ENCODE results near the gene PTTG1IP2.

DNA sequence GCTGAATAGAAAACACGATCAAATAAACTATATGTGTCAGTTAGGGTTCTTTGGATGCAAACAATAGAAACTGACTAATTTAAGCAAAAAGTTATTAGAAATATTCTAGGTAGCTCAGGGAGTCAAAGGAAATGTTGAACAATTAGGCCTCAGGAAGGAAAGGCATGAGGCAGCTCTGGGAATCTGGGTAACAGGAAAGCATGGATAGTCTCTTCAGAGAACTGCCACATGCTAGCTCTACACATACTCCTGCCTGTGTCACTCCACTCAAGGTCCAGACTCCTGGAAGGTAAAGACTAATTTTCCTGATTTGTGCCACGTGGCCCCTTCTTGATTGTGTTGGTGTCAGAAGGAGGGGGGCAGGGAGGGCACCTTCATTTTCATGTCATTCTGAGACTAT is 23.8 kb upstream of the PTTG1IP2 start:
- TF ChIP-seq, protein P1, sequence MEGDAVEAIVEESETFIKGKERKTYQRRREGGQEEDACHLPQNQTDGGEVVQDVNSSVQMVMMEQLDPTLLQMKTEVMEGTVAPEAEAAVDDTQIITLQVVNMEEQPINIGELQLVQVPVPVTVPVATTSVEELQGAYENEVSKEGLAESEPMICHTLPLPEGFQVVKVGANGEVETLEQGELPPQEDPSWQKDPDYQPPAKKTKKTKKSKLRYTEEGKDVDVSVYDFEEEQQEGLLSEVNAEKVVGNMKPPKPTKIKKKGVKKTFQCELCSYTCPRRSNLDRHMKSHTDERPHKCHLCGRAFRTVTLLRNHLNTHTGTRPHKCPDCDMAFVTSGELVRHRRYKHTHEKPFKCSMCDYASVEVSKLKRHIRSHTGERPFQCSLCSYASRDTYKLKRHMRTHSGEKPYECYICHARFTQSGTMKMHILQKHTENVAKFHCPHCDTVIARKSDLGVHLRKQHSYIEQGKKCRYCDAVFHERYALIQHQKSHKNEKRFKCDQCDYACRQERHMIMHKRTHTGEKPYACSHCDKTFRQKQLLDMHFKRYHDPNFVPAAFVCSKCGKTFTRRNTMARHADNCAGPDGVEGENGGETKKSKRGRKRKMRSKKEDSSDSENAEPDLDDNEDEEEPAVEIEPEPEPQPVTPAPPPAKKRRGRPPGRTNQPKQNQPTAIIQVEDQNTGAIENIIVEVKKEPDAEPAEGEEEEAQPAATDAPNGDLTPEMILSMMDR (IDR thresholded peaks at IDR 0.05), result no peak
- TF ChIP-seq POLR2A (IDR thresholded peaks at IDR 0.05), result no peak

All from thyroid gland (tissue), 4 donors.